Stimulated activated CD4-positive, alpha-beta T cell treated with anti-CD3 and anti-CD28 coated beads, Interleukin-15, amount 100 ng/mL, for 48 hours (primary cell): ENCODE data around the gene FADS6.

Experiments
- DNase-seq, 2 donors: peaks; one replicate each; pipeline ENCODE4 v3.0.0-alpha.2; 2020; ENCODE audit warnings: low read depth in 2 of 2

The FADS6 gene

DNA sequence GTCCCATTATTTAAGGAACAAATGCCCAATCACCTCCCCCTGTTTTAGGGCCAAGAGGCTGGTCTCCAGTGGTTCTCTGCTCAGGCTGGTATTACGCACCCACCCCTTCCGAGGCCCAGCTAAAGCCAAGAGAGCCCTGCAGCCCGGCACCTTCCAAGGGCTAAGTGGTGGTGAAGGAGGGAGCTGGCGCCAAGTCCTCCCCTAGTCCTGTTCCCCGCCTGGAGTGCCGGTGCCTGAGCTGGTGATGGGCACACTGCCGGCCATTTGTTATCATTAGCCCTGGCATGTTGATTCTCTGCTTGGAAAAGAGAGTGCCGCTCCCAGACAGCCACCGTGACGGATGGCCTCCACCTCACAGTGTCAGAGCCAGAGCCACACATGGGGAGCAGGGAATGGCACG, 65.6 kb downstream of the FADS6 start:
- no peak for DNase-seq
